SK-N-MC (cell line): ENCODE results near the gene TBC1D22A.
"Not testable (repeated sequence)": the region's sequence is repeated elsewhere in the genome, so short reads cannot be mapped to it uniquely, and the experiment has no call there.

Source experiments
- DNase-seq: peaks from one replicate; pipeline ENCODE4 v3.0.0-alpha.2; 2011; ENCODE audit warnings: low read depth, low spot score
- H3K27ac ChIP-seq: fragments of 200-600 bp; sonication (generic); 2 replicates; pipeline ENCODE4 v1.5.1; 2016; ENCODE audit warnings: mixed run types
- H3K36me3 ChIP-seq: fragments of 200-600 bp; sonication (generic); 2 replicates; pipeline ENCODE4 v1.6.1; 2017; ENCODE audit warnings: antibody characterized with exemption, low read length, mixed read lengths; ENCODE audit not compliant: insufficient read depth
- H3K4me3 ChIP-seq: fragments of 200-600 bp; sonication (generic); 2 replicates; pipeline ENCODE4 v1.5.1; 2016
- H3K9ac ChIP-seq: fragments of 200-600 bp; sonication (generic); 2 replicates; pipeline ENCODE4 v1.8.0; 2017; ENCODE audit warnings: mixed run types, mixed read lengths; ENCODE audit not compliant: insufficient read length
- H3K9me3 ChIP-seq: fragments of 200-600 bp; sonication (generic); 2 replicates; pipeline ENCODE4 v1.6.1; 2017; ENCODE audit warnings: low read depth, mild to moderate bottlenecking, antibody characterized with exemption, low read length, moderate library complexity, mixed read lengths
- EZH2 ChIP-seq: fragments of 200-600 bp; sonication (generic); IDR thresholded peaks from one replicate; pipeline ENCODE4 v1.6.1; 2017; ENCODE audit warnings: antibody characterized with exemption
- FOXP2 ChIP-seq: optimal IDR thresholded peaks from 2 replicates; pipeline ENCODE3; 2011; ENCODE audit warnings: mild to moderate bottlenecking, moderate library complexity; ENCODE audit not compliant: insufficient read depth; ENCODE audit errors: extremely low read length, control extremely low read depth
- POLR2AphosphoS5 ChIP-seq: IDR thresholded peaks from 2 replicates; pipeline ENCODE4 v1.6.1; 2012; ENCODE audit warnings: mild to moderate bottlenecking, low read depth, low read length, borderline replicate concordance

The TBC1D22A gene

GRCh38 chr22:46972256-46972655, 209.8 kb downstream of the TBC1D22A start:
- Histone ChIP-seq H3K4me3 (no peak overlapping the region), H3K27ac (no peak overlapping the region), H3K9me3 (no peaks in the 10 kb centered on the region), H3K36me3 (no peaks in the 10 kb centered on the region), H3K9ac (no peak overlapping the region)
- no peak for DNase-seq
- TF ChIP-seq POLR2AphosphoS5 (no peak), EZH2 (no peak), FOXP2 (no peak)

GRCh38 chr22:46972901-46973831, 210.7 kb downstream of the TBC1D22A start:
- Histone ChIP-seq H3K27ac (no peak overlapping the region), H3K9ac (no peak overlapping the region), H3K4me3 (no peak overlapping the region), H3K36me3 (no peaks in the 10 kb centered on the region), H3K9me3 (no peaks in the 10 kb centered on the region)
- no peak for DNase-seq
- TF ChIP-seq FOXP2 (no peak), EZH2 (no peak), POLR2AphosphoS5 (no peak)

- Histone ChIP-seq H3K9ac (no peak overlapping the region), H3K27ac (no peak overlapping the region), H3K9me3 (no peaks in the 10 kb centered on the region), H3K36me3 (no peaks in the 10 kb centered on the region), H3K4me3 (no peak overlapping the region)
- TF ChIP-seq POLR2AphosphoS5 (no peak), EZH2 (no peak), FOXP2 (no peak)
- DNase-seq = no peak
Measured at GRCh38 chr22:46974077-46974476, 211.6 kb downstream of the TBC1D22A start.

- Histone ChIP-seq H3K4me3 (no peak overlapping the region), H3K9me3 (no peaks in the 10 kb centered on the region), H3K9ac (no peak overlapping the region), H3K36me3 (no peaks in the 10 kb centered on the region), H3K27ac (no peak overlapping the region)
- DNase-seq = no peak
- TF ChIP-seq FOXP2 (no peak), EZH2 (no peak), POLR2AphosphoS5 (no peak)
Measured at GRCh38 chr22:46974631-46975585, 212.5 kb downstream of the TBC1D22A start.

GRCh38 chr22:46976143-46976542, 213.7 kb downstream of the TBC1D22A start:
- no peak overlapping the region for H3K9ac ChIP-seq
- H3K36me3 ChIP-seq = no peaks in the 10 kb centered on the region
- TF ChIP-seq POLR2AphosphoS5 = no peak
- DNase-seq = no peak
- no peaks in the 10 kb centered on the region for H3K9me3 ChIP-seq
- H3K4me3 ChIP-seq = no peak overlapping the region
- H3K27ac ChIP-seq = no peak overlapping the region

DNA sequence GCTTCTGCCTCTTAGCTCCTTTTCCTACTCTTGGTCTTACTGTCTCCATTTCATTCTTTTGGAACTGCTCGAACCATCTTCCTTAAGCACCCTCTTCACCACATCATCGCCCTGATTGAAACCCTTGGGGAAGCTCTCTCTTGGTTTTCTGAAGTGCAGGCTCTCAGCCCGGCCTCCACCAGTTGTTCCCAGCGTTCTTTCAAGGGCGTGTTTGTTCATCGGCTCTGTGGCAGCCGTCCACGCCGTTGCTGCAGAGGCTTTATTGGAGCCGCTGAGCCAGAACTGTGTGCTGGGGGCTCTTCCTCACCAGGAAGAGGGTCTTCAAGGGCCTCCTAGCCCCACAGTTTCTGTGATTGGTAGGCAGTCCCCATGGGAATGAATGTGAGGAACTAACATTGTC, 214.1 kb downstream of the TBC1D22A start:
- no peak overlapping the region for H3K4me3 ChIP-seq
- no peaks in the 10 kb centered on the region for H3K36me3 ChIP-seq
- DNase-seq = no peak
- TF ChIP-seq EZH2 = no peak
- TF ChIP-seq FOXP2 = no peak
- TF ChIP-seq POLR2AphosphoS5 = no peak
- no peaks in the 10 kb centered on the region for H3K9me3 ChIP-seq
- H3K9ac ChIP-seq = no peak overlapping the region
- no peak overlapping the region for H3K27ac ChIP-seq

- Histone ChIP-seq H3K9me3 (no peaks in the 10 kb centered on the region), H3K9ac (no peak overlapping the region), H3K27ac (no peak overlapping the region), H3K36me3 (no peaks in the 10 kb centered on the region), H3K4me3 (no peak overlapping the region)
- TF ChIP-seq POLR2AphosphoS5 (no peak), EZH2 (no peak), FOXP2 (no peak)
- DNase-seq = no peak
Measured at GRCh38 chr22:46977656-46978343, 215.3 kb downstream of the TBC1D22A start.

DNA sequence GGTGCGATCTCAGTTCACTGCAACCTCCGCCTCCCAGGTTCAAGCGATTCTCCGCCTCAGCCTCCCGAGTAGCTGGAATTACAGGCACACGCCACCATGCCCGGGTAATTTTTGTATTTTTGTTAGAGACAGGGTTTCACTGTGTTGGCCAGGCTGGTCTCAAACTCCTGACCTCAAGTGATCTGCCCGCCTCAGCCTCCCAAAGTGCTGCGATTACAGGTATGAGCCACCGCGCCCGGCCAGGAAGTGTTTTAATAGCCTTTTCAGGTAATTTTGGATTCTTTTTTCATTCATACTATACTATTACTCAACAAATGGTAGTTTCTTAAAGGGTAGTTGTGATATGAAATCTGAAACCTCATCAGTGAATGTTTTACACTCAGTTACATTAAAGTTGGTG, 216.2 kb downstream of the TBC1D22A start:
- H3K9ac ChIP-seq, H3K9me3 ChIP-seq, H3K4me3 ChIP-seq, DNase-seq, H3K27ac ChIP-seq, H3K36me3 ChIP-seq: not testable (repeated sequence)
